Ishikawa (cell line): ENCODE results near the gene HABP4.

ENCODE experiments used
- CEBPB ChIP-seq: IDR thresholded peaks from 2 replicates; pipeline ENCODE4 v1.6.1; 2012
- EGR1 ChIP-seq: IDR thresholded peaks from 2 replicates; pipeline ENCODE4 v1.6.1; 2012
- EP300 ChIP-seq: IDR thresholded peaks from 2 replicates; pipeline ENCODE4 v1.6.1; 2012; ENCODE audit warnings: borderline replicate concordance
- FOXM1 ChIP-seq: IDR thresholded peaks from 2 replicates; pipeline ENCODE4 v1.6.1; 2012; ENCODE audit warnings: low read depth, borderline replicate concordance
- MAX ChIP-seq: IDR thresholded peaks from 2 replicates; pipeline ENCODE4 v1.6.1; 2012
- NFIC ChIP-seq: IDR thresholded peaks from 2 replicates; pipeline ENCODE4 v1.6.1; 2012
- RAD21 ChIP-seq: IDR thresholded peaks from 2 replicates; pipeline ENCODE4 v1.6.1; 2012; ENCODE audit warnings: low read depth
- REST ChIP-seq: IDR thresholded peaks from 2 replicates; pipeline ENCODE4 v1.6.1; 2012; ENCODE audit warnings: low read depth, mild to moderate bottlenecking
- TAF1 ChIP-seq: IDR thresholded peaks from 2 replicates; pipeline ENCODE4 v1.6.1; 2012; ENCODE audit warnings: low read depth, mild to moderate bottlenecking
- TEAD4 ChIP-seq: IDR thresholded peaks from 2 replicates; pipeline ENCODE4 v1.6.1; 2012
- YY1 ChIP-seq: IDR thresholded peaks from 2 replicates; pipeline ENCODE4 v1.6.1; 2012; ENCODE audit warnings: low read depth
- ZBTB7A ChIP-seq: IDR thresholded peaks from 2 replicates; pipeline ENCODE4 v1.6.1; 2012; ENCODE audit warnings: low read depth

GRCh38 chr9:96498796-96499195, 48.8 kb downstream of the HABP4 start:
- TF ChIP-seq FOXM1 (no peak), CEBPB (no peak), RAD21 (no peak), NFIC (no peak), TEAD4 (no peak), EP300 (no peak), REST (no peak), YY1 (no peak), TAF1 (no peak), EGR1 (no peak), MAX (no peak), ZBTB7A (no peak)
